NB4 (cell line): ENCODE data around the gene TBC1D22A.

ENCODE experiments used
- DNase-seq: peaks from one replicate; pipeline ENCODE4 v3.0.0; 2010; ENCODE audit warnings: low read depth
- H3K4me3 ChIP-seq: one replicate; pipeline ENCODE4 v1.5.1; 2011; ENCODE audit warnings: mild to moderate bottlenecking, low read depth, low read length, moderate library complexity
- CTCF ChIP-seq: IDR thresholded peaks from one replicate; pipeline ENCODE4 v1.5.1; 2012; ENCODE audit warnings: low read depth, low read length
- MYC ChIP-seq: IDR thresholded peaks from 2 replicates; pipeline ENCODE4 v1.6.1; 2011; ENCODE audit warnings: low read depth, low read length
- POLR2A ChIP-seq: IDR thresholded peaks from 2 replicates; pipeline ENCODE4 v1.6.1; 2011; ENCODE audit warnings: mild to moderate bottlenecking; ENCODE audit not compliant: insufficient read length; ENCODE audit errors: extremely low read depth
- TF ChIP-seq, protein P1 (sequence below): IDR thresholded peaks from 2 replicates; pipeline ENCODE4 v1.6.1; 2011; ENCODE audit warnings: low read depth, low read length

The TBC1D22A gene

GRCh38 chr22:47191671-47192650 lies 429.5 kb downstream of the TBC1D22A start:
- no peak overlapping the region for H3K4me3 ChIP-seq
- TF ChIP-seq POLR2A: no peak
- TF ChIP-seq, protein P1, sequence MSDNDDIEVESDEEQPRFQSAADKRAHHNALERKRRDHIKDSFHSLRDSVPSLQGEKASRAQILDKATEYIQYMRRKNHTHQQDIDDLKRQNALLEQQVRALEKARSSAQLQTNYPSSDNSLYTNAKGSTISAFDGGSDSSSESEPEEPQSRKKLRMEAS: no peak
- no peak for TF ChIP-seq MYC
- no peak for TF ChIP-seq CTCF
- DNase-seq: peak; percentile 11

DNA sequence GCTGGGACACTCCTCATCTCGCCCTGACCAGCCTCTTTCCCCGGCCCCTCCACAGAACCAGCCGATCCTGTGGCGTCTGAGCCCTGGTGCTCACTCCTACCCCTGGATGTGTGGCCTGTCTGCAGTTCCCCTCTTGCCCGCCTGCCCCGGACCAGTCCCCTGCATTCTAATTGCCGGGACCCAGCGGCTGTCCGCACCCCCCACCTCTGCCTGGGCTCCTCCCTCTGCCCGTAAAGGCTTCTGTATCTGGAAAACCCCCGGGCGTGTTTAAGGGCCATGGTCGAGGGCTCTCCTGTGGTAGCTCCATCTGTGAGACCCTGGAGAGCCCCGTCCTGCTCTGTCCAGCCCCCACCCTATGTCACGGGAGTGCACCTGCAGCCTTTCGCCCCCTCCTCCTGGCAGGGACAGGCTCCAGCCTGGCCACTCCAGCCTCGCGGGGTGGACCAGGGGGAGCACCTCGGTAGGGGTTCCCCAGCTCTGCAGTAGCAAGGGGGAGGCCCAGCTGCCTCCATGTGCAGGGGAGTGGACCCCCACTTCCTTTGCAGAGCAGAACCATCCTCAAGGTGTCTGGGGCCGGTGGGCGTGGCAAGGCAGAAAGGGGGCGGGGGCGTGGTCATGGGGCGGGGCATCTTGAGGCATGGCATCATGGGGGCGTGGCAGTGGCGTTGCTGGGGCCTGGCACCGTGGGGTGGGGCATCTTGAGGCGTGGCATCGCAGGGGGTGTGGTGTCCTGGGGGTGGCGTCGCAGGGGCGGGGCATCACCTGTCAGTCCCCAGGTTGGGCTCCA lies 430.4 kb downstream of the TBC1D22A start:
- peak; percentile 19 for DNase-seq
- H3K4me3 ChIP-seq: no peak overlapping the region
- TF ChIP-seq POLR2A: no peak
- TF ChIP-seq MYC: no peak
- TF ChIP-seq, protein P1: no peak
- no peak for TF ChIP-seq CTCF

- DNase-seq: no peak
- H3K4me3 ChIP-seq: no peak overlapping the region
- no peak for TF ChIP-seq MYC
Measured at GRCh38 chr22:47193606-47194329, 431.3 kb downstream of the TBC1D22A start.

GRCh38 chr22:47194476-47195155 lies 432.2 kb downstream of the TBC1D22A start:
- no peak for DNase-seq
- TF ChIP-seq MYC: no peak
- no peak for TF ChIP-seq CTCF
- H3K4me3 ChIP-seq: no peak overlapping the region

GRCh38 chr22:47195156-47195483 lies 432.7 kb downstream of the TBC1D22A start:
- TF ChIP-seq POLR2A (no peak), MYC (no peak), CTCF (no peak)
- TF ChIP-seq, protein P1: no peak
- no peak overlapping the region for H3K4me3 ChIP-seq
- no peak for DNase-seq
